ENCODE measurements around the gene ZNF429. TPM values are rescaled to one million over a fixed set of nuclear protein-coding genes. Genes with fewer than 3 reads are reported as not detected.
A peak's percentile ranks its signal among the peaks of the same experiment; 100 is the strongest.

Gene ZNF429
- total RNA-seq, 1 donor from 2014 or later, result 14.0 TPM

DNA sequence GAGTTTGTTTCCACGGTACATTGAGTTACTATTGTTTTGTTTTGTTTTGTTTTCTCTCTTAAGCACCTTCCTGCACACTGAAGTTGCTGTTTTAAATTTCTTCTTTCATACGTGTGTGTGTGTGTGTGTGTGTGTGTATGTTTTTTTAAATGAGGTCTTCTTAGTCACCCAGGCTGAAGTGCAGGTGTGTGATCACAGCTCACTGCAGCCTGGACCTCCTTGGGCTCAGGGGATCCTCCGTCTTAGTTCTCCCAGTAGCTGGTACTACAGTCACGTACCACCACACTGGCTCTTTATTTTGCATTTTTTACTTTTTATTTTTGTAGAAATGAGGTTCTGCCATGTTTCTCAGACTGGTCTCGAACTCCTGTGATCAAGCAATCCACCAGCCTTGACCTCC, 20.8 kb upstream of the ZNF429 start:
- no peak overlapping the region for H3K4me3 ChIP-seq
- intact Hi-C loops (cut with DNase I), result no loop called here
- H3K4me1 ChIP-seq, result no peaks in the 10 kb centered on the region
- no peaks in the 10 kb centered on the region for H3K36me3 ChIP-seq
- no peak for ATAC-seq
- H3K27me3 ChIP-seq, result no peaks in the 10 kb centered on the region
- TF ChIP-seq, protein P1, sequence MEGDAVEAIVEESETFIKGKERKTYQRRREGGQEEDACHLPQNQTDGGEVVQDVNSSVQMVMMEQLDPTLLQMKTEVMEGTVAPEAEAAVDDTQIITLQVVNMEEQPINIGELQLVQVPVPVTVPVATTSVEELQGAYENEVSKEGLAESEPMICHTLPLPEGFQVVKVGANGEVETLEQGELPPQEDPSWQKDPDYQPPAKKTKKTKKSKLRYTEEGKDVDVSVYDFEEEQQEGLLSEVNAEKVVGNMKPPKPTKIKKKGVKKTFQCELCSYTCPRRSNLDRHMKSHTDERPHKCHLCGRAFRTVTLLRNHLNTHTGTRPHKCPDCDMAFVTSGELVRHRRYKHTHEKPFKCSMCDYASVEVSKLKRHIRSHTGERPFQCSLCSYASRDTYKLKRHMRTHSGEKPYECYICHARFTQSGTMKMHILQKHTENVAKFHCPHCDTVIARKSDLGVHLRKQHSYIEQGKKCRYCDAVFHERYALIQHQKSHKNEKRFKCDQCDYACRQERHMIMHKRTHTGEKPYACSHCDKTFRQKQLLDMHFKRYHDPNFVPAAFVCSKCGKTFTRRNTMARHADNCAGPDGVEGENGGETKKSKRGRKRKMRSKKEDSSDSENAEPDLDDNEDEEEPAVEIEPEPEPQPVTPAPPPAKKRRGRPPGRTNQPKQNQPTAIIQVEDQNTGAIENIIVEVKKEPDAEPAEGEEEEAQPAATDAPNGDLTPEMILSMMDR (IDR thresholded peaks at IDR 0.05), result no peak
- no peaks in the 10 kb centered on the region for H3K9me3 ChIP-seq
- DNase-seq, result no peak
- no peak overlapping the region for H3K27ac ChIP-seq

DNA sequence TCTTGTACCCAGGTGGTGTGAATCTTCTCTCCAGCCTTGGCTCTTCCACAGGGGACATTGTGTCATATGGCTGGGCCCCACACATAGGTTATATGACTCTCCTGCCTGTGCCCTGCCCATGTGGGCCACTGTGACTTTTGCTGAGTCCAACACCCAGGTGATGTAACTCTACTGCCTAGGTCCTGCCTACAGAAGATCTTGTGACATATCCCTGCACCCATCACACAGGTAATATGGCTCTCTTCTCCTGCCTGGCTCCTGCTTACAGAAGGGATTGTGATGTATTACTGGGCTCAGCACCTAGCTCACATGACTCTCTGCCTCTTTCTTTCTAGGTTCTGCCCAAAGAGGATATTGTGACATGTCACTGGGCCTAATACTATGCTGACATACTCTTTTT, 19.5 kb upstream of the ZNF429 start:
- no peak for ATAC-seq
- no peak overlapping the region for H3K27ac ChIP-seq
- no peak for DNase-seq
- intact Hi-C loops (cut with DNase I), result no loop called here
- TF ChIP-seq, protein P1 (IDR thresholded peaks at IDR 0.05), result no peak
- H3K4me1 ChIP-seq, result no peaks in the 10 kb centered on the region
- no peaks in the 10 kb centered on the region for H3K27me3 ChIP-seq
- no peaks in the 10 kb centered on the region for H3K36me3 ChIP-seq
- no peaks in the 10 kb centered on the region for H3K9me3 ChIP-seq
- no peak overlapping the region for H3K4me3 ChIP-seq

DNA sequence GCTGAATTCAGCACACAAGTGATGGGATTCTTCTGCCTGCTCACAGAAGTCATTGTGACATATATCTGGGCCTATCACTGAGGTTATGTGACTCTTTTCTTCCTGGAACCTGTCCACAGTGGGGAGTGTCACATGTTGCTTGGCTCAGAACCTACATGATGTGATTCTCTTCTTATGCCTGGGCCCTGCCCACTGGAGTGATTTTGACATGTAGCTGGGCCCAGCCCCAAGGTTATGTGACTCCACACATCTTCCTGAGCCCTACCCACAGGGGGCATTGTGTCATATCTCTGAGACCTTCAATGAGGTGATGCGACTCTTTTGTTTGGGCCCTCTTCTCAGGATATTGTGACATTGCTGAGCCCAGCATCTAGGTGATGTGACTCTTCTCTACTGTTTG, 17.4 kb upstream of the ZNF429 start:
- DNase-seq (no peak), ATAC-seq (no peak)
- intact Hi-C loops (cut with DNase I), result no loop called here
- Histone ChIP-seq H3K27ac (no peak overlapping the region), H3K4me3 (no peak overlapping the region), H3K36me3 (no peaks in the 10 kb centered on the region), H3K9me3 (no peaks in the 10 kb centered on the region), H3K4me1 (no peaks in the 10 kb centered on the region), H3K27me3 (no peaks in the 10 kb centered on the region)
- TF ChIP-seq, protein P1 (IDR thresholded peaks at IDR 0.05), result no peak

DNA sequence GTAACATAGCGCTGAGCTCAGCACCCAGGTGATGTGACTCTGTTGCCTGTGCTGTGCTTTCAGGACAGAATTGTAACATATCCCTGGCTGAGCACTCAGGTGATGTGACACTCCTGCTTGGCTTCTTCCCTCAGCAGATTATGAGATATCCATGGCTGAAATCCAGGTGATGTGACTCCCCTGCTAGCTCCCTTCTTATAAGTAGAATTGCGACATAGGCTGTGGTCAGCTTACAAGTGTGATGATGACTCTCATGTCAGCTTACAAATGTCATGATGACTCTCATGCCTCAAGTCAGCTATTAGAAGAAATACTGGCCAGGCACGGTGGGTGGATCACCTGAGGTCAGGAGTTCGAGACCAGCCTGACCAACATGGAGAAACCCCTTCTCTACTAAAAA, 14.3 kb upstream of the ZNF429 start:
- intact Hi-C loops (cut with DNase I), result no loop called here
- H3K4me3 ChIP-seq, result no peak overlapping the region

DNA sequence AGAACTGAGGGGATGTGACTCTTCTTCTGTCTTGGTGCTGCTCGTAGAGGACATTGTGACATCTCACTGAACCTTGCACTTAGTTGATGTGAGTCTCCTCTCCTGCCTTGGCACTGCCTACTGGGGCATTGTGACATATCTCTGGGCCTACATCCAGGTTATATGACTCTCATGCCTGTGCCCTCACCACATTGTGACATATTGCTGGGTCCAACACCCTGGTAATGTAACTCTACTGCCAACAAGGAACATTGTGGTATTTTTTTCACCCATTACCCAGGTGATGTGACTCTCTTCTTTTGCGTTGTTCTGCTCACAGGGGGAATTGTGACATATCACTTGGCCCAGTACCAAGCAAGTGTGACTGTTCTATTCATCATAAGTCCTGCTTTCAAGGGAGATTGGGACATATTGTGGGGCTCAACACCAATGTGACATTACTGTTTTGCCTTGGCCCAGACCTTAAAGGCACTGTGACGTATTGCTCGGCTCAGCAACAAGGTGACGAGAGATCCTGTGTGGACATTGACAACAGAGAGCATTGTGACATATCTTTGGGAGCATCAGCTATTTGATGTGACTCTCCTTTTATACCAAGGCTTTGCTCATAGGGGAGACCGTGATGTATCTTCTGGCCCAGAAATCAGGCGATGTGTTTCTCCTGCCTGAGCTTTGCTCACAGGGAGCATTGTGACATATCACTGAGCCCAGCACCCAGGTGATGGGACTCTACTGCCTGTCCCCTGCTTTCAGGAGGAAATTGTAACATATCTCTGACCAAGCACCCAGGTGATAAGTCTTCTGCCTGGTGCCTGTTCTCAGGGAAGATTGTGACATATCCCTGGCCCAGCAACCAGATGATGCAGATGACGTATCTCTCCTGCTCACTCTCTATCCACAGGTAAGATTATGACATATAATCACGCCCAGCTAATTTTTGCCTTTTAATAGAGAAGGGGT, 12.2 kb upstream of the ZNF429 start:
- H3K27ac ChIP-seq, result no peak overlapping the region
- no peak for DNase-seq
- TF ChIP-seq, protein P1 (IDR thresholded peaks at IDR 0.05), result no peak
- H3K27me3 ChIP-seq, result no peaks in the 10 kb centered on the region
- no peaks in the 10 kb centered on the region for H3K9me3 ChIP-seq
- intact Hi-C loops (cut with DNase I), result no loop called here
- H3K36me3 ChIP-seq, result no peaks in the 10 kb centered on the region
- H3K4me1 ChIP-seq, result no peaks in the 10 kb centered on the region
- no peak overlapping the region for H3K4me3 ChIP-seq
- peak; percentile 35 for ATAC-seq

More for the DNA sequence above, 14.3 kb upstream of the ZNF429 start:
- Histone ChIP-seq H3K4me1 (no peaks in the 10 kb centered on the region), H3K27ac (no peak overlapping the region), H3K27me3 (no peaks in the 10 kb centered on the region), H3K36me3 (no peaks in the 10 kb centered on the region), H3K9me3 (no peaks in the 10 kb centered on the region)
- no peak for DNase-seq
- TF ChIP-seq, protein P1 (IDR thresholded peaks at IDR 0.05), result no peak
- ATAC-seq, result no peak

All from upper lobe of right lung (tissue), 1 donor.